Activated CD4-positive, alpha-beta T cell treated with anti-CD3 and anti-CD28 coated beads for 36 hours (primary cell): ENCODE results near the gene TMC5. TPM values are rescaled to one million over a fixed set of nuclear protein-coding genes. Genes with fewer than 3 reads are reported as not detected.

Source experiments
- ATAC-seq: fragments of 200-7000 bp; cut with Tn5 transposase; one replicate; pipeline ENCODE4 v1.10.0; 2021; ENCODE audit warnings: mild to moderate bottlenecking, moderate library complexity
- CTCF ChIA-PET: fragments of 350-600 bp; sonication (Branson Sonifier 250); formaldehyde crosslinking; loops from one replicate; lab custom pipeline; 2021; ENCODE audit warnings: antibody characterized with exemption; lab: Charles Lee
- POLR2A ChIA-PET: fragments of 350-600 bp; sonication (Branson Sonifier 250); formaldehyde crosslinking; loops from one replicate; lab custom pipeline; 2021; ENCODE audit warnings: antibody characterized with exemption, inconsistent platforms; lab: Charles Lee
- DNase-seq: peaks from one replicate; pipeline ENCODE4 v3.0.0-alpha.2; 2020
- H3K27ac Mint-ChIP-seq: one replicate; pipeline ENCODE4 v1.8.0; 2021; ENCODE audit warnings: mixed read lengths
- H3K27me3 Mint-ChIP-seq: one replicate; pipeline ENCODE4 v1.8.0; 2021; ENCODE audit warnings: mixed read lengths
- H3K36me3 Mint-ChIP-seq: one replicate; pipeline ENCODE4 v1.8.0; 2021; ENCODE audit warnings: low read depth, mixed read lengths
- H3K4me1 Mint-ChIP-seq: one replicate; pipeline ENCODE4 v1.8.0; 2021; ENCODE audit warnings: mixed read lengths
- H3K4me3 Mint-ChIP-seq: one replicate; pipeline ENCODE4 v1.8.0; 2021; ENCODE audit warnings: mild to moderate bottlenecking, moderate library complexity, mixed read lengths
- H3K9me3 Mint-ChIP-seq: one replicate; pipeline ENCODE4 v1.8.0; 2021; ENCODE audit warnings: low read depth, mixed read lengths
- intact Hi-C, 2 experiments: fragments of 100-400 bp; cut with DNase I in 1 of 2; cut with micrococcal nuclease in 1 of 2; formaldehyde crosslinking; loops; one replicate each; pipeline versions ENCODE4 v1.14.2 to v1.15.1; 2022 to 2024; cut with DNase I, micrococcal nuclease
- total RNA-seq, 2 experiments: library from RNA; stranded (reverse); gene quantifications; one replicate each; pipeline ENCODE4 v1.2.3, GENCODE V29; 2021

The TMC5 gene
- total RNA-seq, 2 experiments from 2014 or later, result not detected

- H3K27ac Mint-ChIP-seq, result no peak overlapping the region
- H3K27me3 Mint-ChIP-seq, result peaks cover 3% of the 10 kb centered on the region
- no peaks in the 10 kb centered on the region for H3K4me1 Mint-ChIP-seq
- ChIA-PET CTCF (no interaction called here), POLR2A (no interaction called here)
- DNase-seq (no peak), ATAC-seq (no peak)
- no peaks in the 10 kb centered on the region for H3K36me3 Mint-ChIP-seq
- no peaks in the 10 kb centered on the region for H3K9me3 Mint-ChIP-seq
- intact Hi-C loops, result no loop called here
- no peak overlapping the region for H3K4me3 Mint-ChIP-seq
These were observed 42.7 kb downstream of the TMC5 start for GRCh38 chr16:19460397-19460796.

GRCh38 chr16:19463468-19464315 is 46.0 kb downstream of the TMC5 start:
- intact Hi-C loops, result no loop called here
- H3K36me3 Mint-ChIP-seq, result no peaks in the 10 kb centered on the region
- no peaks in the 10 kb centered on the region for H3K9me3 Mint-ChIP-seq
- POLR2A ChIA-PET, result no interaction called here
- no peaks in the 10 kb centered on the region for H3K4me1 Mint-ChIP-seq
- CTCF ChIA-PET, result interaction anchor here (0.7 kb wide), 1 partner anchor 185 kb away, joined by 3 read pairs; no protein-coding TSS in a partner anchor
- H3K27me3 Mint-ChIP-seq, result peaks cover 3% of the 10 kb centered on the region
- no peak overlapping the region for H3K27ac Mint-ChIP-seq
- H3K4me3 Mint-ChIP-seq, result no peak overlapping the region
- no peak for ATAC-seq
- DNase-seq, result no peak

GRCh38 chr16:19468300-19468699 is 50.6 kb downstream of the TMC5 start:
- intact Hi-C loops, result no loop called here
- ChIA-PET CTCF (interaction anchor here (0.8 kb wide), 1 partner anchor 47 kb away, joined by 4 read pairs; no protein-coding TSS in a partner anchor), POLR2A (no interaction called here)
- H3K27me3 Mint-ChIP-seq, result no peaks in the 10 kb centered on the region
- no peaks in the 10 kb centered on the region for H3K4me1 Mint-ChIP-seq
- ATAC-seq, result no peak
- DNase-seq, result no peak
- H3K27ac Mint-ChIP-seq, result no peak overlapping the region
- no peak overlapping the region for H3K4me3 Mint-ChIP-seq
- no peaks in the 10 kb centered on the region for H3K9me3 Mint-ChIP-seq
- no peaks in the 10 kb centered on the region for H3K36me3 Mint-ChIP-seq

GRCh38 chr16:19472482-19472881 is 54.8 kb downstream of the TMC5 start:
- intact Hi-C loops, result no loop called here
- DNase-seq (no peak), ATAC-seq (no peak)
- no peaks in the 10 kb centered on the region for H3K9me3 Mint-ChIP-seq
- no peaks in the 10 kb centered on the region for H3K36me3 Mint-ChIP-seq
- ChIA-PET CTCF (no interaction called here), POLR2A (no interaction called here)
- H3K27ac Mint-ChIP-seq, result no peak overlapping the region
- H3K27me3 Mint-ChIP-seq, result peaks cover 2% of the 10 kb centered on the region
- no peaks in the 10 kb centered on the region for H3K4me1 Mint-ChIP-seq
- no peak overlapping the region for H3K4me3 Mint-ChIP-seq

- ChIA-PET POLR2A (no interaction called here), CTCF (no interaction called here)
- ATAC-seq, result no peak
- DNase-seq, result no peak
- Mint-ChIP-seq H3K27me3 (peaks cover 9% of the 10 kb centered on the region), H3K36me3 (no peaks in the 10 kb centered on the region), H3K4me1 (no peaks in the 10 kb centered on the region), H3K4me3 (no peak overlapping the region), H3K9me3 (no peaks in the 10 kb centered on the region), H3K27ac (no peak overlapping the region)
- intact Hi-C loops, result no loop called here
These were observed 56.9 kb downstream of the TMC5 start for GRCh38 chr16:19474617-19475016.

DNA sequence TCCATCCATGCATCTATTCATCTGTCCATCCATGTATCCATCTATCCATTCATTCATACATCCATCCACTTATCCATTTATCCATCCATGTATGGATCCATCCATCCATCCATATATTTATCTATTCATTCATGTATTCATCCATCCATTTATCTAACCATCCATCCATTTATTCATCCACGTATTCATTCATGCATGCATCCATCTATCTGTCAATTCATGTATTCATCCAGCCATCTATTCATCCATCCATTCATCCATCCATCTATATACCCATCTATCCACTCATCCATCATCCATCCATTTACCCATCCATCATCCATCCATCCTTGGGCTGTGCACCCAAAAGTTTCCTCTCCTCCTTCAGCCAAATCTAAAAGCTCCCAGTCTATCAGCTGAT is 60.8 kb downstream of the TMC5 start:
- intact Hi-C loops, result no loop called here
- Mint-ChIP-seq H3K4me3 (no peak overlapping the region), H3K36me3 (no peaks in the 10 kb centered on the region), H3K9me3 (no peaks in the 10 kb centered on the region), H3K27me3 (peaks cover 11% of the 10 kb centered on the region), H3K4me1 (no peaks in the 10 kb centered on the region), H3K27ac (no peak overlapping the region)
- ATAC-seq, result no peak
- CTCF ChIA-PET, result interaction anchor here (0.8 kb wide), 1 partner anchor 89 kb away, joined by 4 read pairs; no protein-coding TSS in a partner anchor
- DNase-seq, result no peak
- POLR2A ChIA-PET, result no interaction called here

- POLR2A ChIA-PET, result no interaction called here
- Mint-ChIP-seq H3K27me3 (peaks cover 11% of the 10 kb centered on the region), H3K9me3 (no peaks in the 10 kb centered on the region), H3K36me3 (no peaks in the 10 kb centered on the region), H3K4me3 (no peak overlapping the region), H3K27ac (no peak overlapping the region), H3K4me1 (no peaks in the 10 kb centered on the region)
- intact Hi-C loops, result no loop called here
- ATAC-seq (no peak), DNase-seq (no peak)
- CTCF ChIA-PET, result interaction anchor here (0.8 kb wide), 1 partner anchor 90 kb away, joined by 4 read pairs; no protein-coding TSS in a partner anchor
These were observed 61.6 kb downstream of the TMC5 start for GRCh38 chr16:19479302-19479721.

GRCh38 chr16:19481296-19481695 is 63.6 kb downstream of the TMC5 start:
- Mint-ChIP-seq H3K27me3 (peaks cover 9% of the 10 kb centered on the region), H3K36me3 (no peaks in the 10 kb centered on the region), H3K4me1 (no peaks in the 10 kb centered on the region), H3K9me3 (no peaks in the 10 kb centered on the region), H3K27ac (no peak overlapping the region), H3K4me3 (no peak overlapping the region)
- CTCF ChIA-PET, result interaction anchor here (0.6 kb wide), 1 partner anchor 92 kb away, joined by 4 read pairs; no protein-coding TSS in a partner anchor
- POLR2A ChIA-PET, result no interaction called here
- ATAC-seq, result no peak
- intact Hi-C loops, result no loop called here
- DNase-seq, result no peak

- DNase-seq (no peak), ATAC-seq (no peak)
- Mint-ChIP-seq H3K27me3 (peaks cover 9% of the 10 kb centered on the region), H3K27ac (no peak overlapping the region), H3K9me3 (no peaks in the 10 kb centered on the region), H3K4me3 (no peak overlapping the region), H3K36me3 (no peaks in the 10 kb centered on the region), H3K4me1 (no peaks in the 10 kb centered on the region)
- intact Hi-C loops, result no loop called here
- CTCF ChIA-PET, result interaction anchor here (0.6 kb wide), 1 partner anchor 92 kb away, joined by 4 read pairs; no protein-coding TSS in a partner anchor
- POLR2A ChIA-PET, result no interaction called here
These were observed 64.1 kb downstream of the TMC5 start for GRCh38 chr16:19481769-19482168.

- CTCF ChIA-PET, result no interaction called here
These were observed 64.6 kb downstream of the TMC5 start for GRCh38 chr16:19482291-19482690.

GRCh38 chr16:19484096-19484495 is 66.4 kb downstream of the TMC5 start:
- H3K9me3 Mint-ChIP-seq, result no peaks in the 10 kb centered on the region
- no peaks in the 10 kb centered on the region for H3K4me1 Mint-ChIP-seq
- H3K36me3 Mint-ChIP-seq, result no peaks in the 10 kb centered on the region
- H3K4me3 Mint-ChIP-seq, result no peak overlapping the region
- CTCF ChIA-PET, result no interaction called here
- intact Hi-C loops, result no loop called here
- peaks cover 1% of the 10 kb centered on the region for H3K27me3 Mint-ChIP-seq
- no peak for ATAC-seq
- DNase-seq, result no peak
- POLR2A ChIA-PET, result no interaction called here
- no peak overlapping the region for H3K27ac Mint-ChIP-seq

More at GRCh38 chr16:19482291-19482690, 64.6 kb downstream of the TMC5 start:
- H3K9me3 Mint-ChIP-seq, result no peaks in the 10 kb centered on the region
- no peak for ATAC-seq
- POLR2A ChIA-PET, result no interaction called here
- no peak overlapping the region for H3K4me3 Mint-ChIP-seq
- DNase-seq, result no peak
- intact Hi-C loops, result no loop called here
- no peaks in the 10 kb centered on the region for H3K4me1 Mint-ChIP-seq
- H3K27me3 Mint-ChIP-seq, result peaks cover 9% of the 10 kb centered on the region
- H3K27ac Mint-ChIP-seq, result no peak overlapping the region
- H3K36me3 Mint-ChIP-seq, result no peaks in the 10 kb centered on the region

DNA sequence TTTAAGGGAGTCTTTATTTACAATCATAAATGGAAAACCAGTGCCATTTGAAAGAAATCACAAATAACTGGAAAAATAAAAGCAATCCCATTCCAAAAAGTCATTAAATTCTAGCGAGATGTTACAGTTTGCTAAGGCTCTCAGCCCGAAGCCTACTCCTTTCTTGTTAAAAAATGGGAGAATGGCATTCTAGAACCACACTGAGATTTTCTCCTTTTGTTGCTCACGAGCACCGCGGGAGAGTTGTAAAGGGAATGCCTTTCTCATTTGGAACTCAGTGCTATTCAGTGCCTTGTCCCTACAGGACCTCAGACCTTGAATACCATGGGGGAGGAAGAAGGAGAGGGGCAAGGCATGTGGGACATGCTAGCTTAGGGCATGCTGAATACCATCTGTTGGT is 67.9 kb downstream of the TMC5 start:
- ATAC-seq (no peak), DNase-seq (no peak)
- no peak overlapping the region for H3K27ac Mint-ChIP-seq
- intact Hi-C loops, result no loop called here
- CTCF ChIA-PET, result no interaction called here
- H3K36me3 Mint-ChIP-seq, result no peaks in the 10 kb centered on the region
- H3K4me1 Mint-ChIP-seq, result no peaks in the 10 kb centered on the region
- H3K4me3 Mint-ChIP-seq, result no peak overlapping the region
- H3K9me3 Mint-ChIP-seq, result no peaks in the 10 kb centered on the region
- POLR2A ChIA-PET, result no interaction called here
- no peaks in the 10 kb centered on the region for H3K27me3 Mint-ChIP-seq
